ENCODE data around the gene CACHD1.
"Not testable (repeated sequence)": the region's sequence is repeated elsewhere in the genome, so short reads cannot be mapped to it uniquely, and the experiment has no call there.

Gene CACHD1

GRCh38 chr1:64715186-64715585, 245.3 kb downstream of the CACHD1 start:
- no peak for DNase-seq

DNA sequence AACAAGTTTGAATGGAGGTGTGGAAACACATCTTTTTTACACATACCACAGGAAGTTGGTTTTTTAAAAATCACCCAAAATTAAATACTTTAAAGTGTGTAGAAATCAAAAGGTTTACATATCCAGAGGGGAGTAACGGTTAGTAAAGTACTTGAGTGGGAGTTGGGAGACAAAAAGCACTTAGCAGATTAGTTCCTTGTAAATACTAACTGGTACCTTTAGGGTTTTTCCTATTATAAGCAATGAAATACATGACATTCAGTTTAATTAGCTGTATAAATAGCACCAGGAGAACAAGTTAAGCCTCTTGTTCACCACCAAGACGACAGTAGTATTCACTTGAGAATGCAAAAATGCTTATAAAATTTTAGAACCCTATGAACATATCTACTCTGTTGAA, 251.2 kb downstream of the CACHD1 start:
- no peak for DNase-seq

- DNase-seq = no peak
These were observed 251.7 kb downstream of the CACHD1 start for GRCh38 chr1:64721576-64722145.

DNA sequence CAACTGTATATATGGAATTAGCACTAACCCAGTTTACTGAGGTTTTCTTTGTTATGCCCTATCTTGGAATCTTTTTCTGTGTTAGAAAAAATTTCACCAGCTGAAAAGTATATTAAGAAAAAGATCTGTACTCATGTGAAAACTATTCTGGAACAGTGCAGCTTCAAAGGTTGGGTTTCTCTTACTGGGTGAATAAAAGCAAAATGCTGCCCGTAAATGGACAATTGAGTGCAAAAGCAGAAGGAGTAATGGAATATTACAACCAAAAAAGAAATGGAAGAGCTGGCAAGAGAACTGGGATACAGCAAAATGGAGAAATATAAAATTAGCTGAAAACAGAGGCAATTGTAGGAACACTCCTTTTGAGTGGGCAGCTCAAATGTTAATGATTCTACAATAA, 257.9 kb downstream of the CACHD1 start:
- DNase-seq = no peak

DNA sequence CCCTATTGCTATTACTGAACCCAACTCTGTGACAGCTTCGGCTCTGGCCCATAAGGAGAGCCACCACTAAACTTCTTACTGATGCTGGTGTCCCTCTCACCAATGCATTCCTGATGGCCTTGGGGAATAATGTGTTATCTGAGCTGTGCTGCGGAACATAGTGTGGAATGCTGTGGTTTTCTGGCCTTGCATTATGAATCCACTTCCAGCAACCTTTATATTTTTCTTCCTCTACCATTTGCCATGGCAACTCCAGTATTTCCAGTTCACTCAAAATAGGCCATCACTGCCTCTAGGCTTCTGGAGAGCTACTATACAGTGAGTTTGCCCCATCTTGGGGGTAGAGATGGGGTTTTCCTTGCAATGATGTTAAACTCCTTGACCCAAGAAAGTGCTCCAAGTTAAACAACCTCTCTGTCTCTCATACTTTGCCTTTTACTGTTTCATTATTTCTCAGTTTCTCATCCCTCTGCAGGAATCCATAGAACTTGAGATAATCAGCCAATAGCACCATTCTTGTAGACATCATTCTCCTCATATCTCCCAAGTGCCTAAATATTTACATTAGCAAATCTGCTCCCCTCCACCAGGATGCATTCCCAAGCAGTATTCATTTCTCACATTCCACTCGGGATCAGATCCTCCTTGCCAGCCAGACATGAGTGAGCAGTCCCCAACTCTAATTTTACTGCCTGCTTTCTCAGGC, 263.8 kb downstream of the CACHD1 start:
- no peak for DNase-seq

DNA sequence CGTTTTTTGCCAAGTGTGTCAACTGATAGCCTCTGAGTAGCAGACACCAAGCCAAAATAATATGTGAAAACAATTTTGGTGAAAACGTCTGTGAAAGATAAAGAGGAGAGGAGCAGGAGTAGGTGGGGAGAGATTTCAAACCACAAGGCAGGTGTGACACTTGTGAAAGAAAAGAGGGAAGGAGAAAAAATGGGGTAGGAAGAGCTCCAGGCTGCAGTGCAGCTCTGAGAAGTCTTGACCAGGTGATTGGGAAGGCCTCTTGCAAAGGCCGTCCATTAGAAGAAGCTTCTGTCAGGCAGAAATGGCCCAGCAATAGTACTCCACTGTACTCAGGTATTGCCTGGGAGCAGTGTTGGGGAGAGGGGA, 264.3 kb downstream of the CACHD1 start:
- DNase-seq = no peak

DNA sequence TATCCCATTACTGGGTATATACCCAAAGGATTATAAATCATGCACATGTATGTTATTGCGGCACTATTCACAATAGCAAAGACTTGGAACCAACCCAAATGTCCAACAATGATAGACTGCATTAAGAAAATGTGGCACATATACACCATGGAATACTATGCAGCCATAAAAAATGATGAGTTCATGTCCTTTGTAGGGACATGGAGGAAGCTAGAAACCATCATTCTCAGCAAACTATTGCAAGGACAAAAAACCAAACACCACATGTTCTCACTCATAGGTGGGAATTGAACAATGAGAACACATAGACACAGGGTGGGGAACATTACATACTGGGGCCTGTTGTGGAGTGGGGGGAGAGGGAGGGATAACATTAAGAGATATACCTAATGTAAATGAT, 270.8 kb downstream of the CACHD1 start:
- not testable (repeated sequence) for DNase-seq

Measured in CD4-positive, alpha-beta T cell treated with Interleukin-1 beta for 1 hour (primary cell).